Jurkat, Clone E6-1 (cell line): ENCODE measurements around the gene SLC35E1.
A peak's percentile ranks its signal among the peaks of the same experiment; 100 is the strongest.

Experiments used
- DNase-seq: peaks from one replicate; pipeline ENCODE4 v3.0.0-alpha.2; 2011; ENCODE audit warnings: low read depth, low spot score
- H3K4me3 ChIP-seq: 2 replicates; pipeline ENCODE4 v1.5.1; 2011; ENCODE audit warnings: mild to moderate bottlenecking, low read length, control low read depth, moderate library complexity

The SLC35E1 gene

GRCh38 chr19:16585094-16585801 lies 13.0 kb upstream of the SLC35E1 start:
- no peak for DNase-seq
- H3K4me3 ChIP-seq: peak overlapping the region; percentile 59

- DNase-seq: peak; percentile 89
These were observed 12.3 kb upstream of the SLC35E1 start for GRCh38 chr19:16584248-16585093.

DNA sequence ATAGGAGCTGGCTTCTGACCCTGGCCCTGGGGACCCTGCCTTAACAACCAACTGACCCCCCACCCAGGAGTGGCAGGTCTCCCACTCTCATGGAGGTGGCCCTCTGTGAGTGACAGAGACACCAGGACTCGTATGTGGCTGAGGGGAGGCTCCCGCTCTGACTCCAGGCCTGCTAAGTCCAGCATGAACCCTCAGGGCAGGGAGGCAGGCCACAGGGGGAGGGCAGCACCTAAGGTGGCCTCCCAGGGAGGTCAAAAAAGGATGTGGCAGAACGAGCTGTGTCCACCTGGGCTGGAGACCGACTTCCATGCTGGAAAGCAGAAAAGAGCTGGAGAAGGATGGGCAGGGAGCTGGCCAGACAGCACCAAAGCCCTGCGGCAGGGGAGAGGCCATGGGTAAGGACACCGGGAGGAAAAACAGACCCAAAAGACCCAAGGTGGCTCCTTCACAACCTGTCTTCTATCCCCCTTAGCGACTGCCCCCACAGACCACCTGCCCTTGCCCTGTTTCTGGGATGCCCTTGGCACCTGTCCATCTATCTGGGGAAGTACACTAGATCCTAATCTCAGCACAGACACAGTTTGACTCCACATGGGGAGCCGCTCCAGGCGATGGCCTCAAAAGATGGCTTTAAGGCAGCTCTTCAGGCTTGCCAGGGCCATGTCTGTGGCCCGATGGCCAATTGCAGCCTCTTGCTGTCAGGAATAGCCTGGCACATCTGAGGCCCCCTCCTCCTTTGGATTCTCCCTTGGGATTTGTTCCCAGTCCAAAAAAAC lies 10.5 kb upstream of the SLC35E1 start:
- H3K4me3 ChIP-seq: no peak overlapping the region
- DNase-seq: no peak

More at GRCh38 chr19:16584248-16585093, 12.3 kb upstream of the SLC35E1 start:
- H3K4me3 ChIP-seq: peak overlapping the region; percentile 59

DNA sequence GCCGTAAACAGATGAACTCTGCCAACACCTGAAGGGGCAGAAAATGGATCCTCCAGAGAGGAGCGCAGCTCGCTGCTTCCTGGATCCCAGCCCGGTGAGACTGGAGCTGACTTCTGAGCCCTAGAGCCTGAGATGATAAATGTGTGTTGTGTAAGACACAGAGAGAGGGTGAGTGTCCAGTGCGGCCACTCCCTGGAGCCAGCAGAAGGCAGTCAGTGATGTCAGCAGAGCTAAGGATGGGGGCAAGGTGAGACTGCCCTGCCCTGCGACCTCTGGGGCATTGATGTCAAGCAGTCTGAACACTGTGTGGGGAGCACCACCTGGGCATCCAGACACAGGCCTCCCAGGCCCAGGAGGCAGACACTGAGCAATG lies 9.7 kb upstream of the SLC35E1 start:
- DNase-seq: no peak
- no peak overlapping the region for H3K4me3 ChIP-seq

DNA sequence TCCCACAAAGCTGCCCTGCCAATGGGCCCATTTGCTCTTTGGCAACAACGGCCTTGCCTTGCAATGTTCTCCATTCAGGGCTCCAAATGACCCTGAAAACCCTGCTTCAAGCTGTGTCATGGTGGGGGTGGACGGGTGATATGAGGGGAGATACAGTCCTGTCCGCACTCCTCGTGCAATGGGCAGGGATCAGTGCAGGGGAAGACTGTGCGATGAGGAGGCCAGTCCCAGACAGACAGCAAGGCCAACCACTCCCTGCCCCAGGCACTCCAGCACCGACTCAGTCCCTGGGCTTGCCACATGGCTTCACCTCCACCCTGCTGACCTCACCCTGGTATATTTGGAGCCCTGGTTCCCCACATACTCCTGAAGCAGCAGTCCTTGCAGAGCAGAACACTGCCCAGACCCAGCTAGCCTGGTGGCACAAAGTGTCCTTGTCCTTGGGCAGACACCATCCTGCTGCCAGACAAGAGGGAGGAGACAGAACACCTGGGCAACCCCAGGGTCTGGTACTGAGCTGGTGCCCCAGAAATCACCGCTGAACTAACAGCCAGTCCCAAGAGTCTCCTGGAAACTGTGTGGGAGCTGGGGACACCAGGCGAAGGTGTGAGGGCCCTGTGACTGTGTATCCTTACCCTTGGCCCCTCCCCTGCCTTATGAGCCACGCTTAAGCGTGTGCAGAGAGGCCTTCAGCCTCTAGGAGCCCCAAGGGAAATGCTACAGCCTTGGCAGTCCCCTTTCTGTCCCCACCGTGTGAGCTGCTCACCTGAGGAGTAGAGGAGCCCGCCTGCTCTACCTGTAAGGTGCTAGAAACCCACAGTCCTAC lies 9.1 kb upstream of the SLC35E1 start:
- no peak overlapping the region for H3K4me3 ChIP-seq
- DNase-seq: no peak

DNA sequence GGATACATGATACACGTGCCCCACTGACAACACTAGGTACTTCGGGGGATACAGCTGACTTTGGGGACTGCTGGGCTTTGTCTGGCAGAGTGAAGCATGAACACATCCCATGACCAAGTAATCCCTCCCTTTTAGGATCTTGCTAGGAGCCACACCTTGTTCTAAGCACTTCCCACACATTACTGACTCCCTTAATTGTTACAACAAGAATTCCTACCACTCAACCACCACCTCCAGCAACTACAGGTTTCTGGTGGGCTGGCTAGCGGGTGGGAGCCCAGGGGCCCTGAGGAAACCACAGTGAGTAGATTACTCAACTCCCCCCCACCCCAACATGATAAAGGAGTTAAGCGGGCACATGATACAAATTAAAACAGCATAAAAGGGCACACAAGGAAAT lies 7.2 kb upstream of the SLC35E1 start:
- H3K4me3 ChIP-seq: no peak overlapping the region
- no peak for DNase-seq

DNA sequence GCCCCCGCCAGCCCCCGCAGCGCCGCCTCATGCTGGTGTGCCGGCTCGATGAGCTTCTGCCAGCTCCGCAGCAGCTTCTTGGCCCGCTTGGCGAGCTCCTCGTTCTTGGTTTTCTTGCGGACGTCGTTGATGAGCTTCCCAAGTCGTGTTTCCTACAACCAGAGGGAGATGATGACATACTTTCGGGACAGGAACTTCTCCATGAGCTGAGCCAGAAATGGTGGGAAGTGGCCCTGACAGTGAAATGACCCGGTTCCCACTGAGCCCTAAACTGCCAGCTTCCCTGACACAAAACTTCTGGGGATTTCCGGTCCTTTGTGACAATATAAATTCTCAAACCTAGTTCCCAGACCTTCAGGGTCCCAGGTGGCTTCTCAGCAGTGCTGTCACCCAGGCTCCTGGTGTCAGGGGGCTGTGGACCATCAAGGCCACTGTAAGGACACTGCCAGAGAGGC lies 5.3 kb upstream of the SLC35E1 start:
- DNase-seq: no peak
- no peak overlapping the region for H3K4me3 ChIP-seq

DNA sequence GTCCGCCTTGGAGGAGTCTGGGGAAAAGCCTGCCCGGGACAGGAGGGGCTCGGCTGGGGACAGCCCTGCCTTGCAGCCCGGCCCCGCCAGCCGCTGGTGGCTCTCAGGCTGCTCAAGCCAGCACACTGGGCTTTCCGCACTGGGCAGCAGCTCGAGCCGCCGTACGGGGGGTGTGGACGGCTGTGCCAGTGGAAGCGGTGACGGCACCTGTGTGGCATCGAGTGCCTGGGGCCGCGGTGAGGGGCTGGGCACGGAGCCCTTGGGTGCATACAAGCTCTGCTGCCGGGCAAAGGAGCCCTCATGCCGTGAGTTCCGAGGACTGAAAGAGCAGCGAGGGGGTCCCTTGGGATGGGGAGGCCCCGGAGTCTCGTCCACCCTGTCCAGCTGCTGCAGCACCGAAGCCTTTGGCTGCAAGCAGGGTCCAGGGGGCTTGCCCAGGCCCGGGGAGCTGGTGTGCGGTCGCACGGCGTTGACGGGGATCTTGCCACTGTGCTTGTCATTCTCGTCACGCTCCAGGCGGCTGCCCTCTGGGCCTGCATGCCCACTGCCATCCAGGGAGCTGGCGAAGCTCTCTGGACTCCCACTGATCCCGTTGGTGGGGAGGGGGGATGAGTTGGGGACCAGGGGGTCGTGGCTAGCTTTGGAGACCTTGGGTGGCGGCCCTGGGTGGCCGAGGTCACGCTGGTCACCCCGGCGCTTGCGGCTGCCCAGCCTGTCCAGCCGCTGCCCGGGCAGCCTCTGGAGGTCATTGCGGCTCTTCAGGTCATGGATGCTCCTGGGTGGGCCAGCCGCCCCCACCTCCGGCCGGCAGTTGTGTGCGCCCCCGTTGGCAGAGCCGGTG lies 4.7 kb upstream of the SLC35E1 start:
- DNase-seq: no peak
- H3K4me3 ChIP-seq: no peak overlapping the region

DNA sequence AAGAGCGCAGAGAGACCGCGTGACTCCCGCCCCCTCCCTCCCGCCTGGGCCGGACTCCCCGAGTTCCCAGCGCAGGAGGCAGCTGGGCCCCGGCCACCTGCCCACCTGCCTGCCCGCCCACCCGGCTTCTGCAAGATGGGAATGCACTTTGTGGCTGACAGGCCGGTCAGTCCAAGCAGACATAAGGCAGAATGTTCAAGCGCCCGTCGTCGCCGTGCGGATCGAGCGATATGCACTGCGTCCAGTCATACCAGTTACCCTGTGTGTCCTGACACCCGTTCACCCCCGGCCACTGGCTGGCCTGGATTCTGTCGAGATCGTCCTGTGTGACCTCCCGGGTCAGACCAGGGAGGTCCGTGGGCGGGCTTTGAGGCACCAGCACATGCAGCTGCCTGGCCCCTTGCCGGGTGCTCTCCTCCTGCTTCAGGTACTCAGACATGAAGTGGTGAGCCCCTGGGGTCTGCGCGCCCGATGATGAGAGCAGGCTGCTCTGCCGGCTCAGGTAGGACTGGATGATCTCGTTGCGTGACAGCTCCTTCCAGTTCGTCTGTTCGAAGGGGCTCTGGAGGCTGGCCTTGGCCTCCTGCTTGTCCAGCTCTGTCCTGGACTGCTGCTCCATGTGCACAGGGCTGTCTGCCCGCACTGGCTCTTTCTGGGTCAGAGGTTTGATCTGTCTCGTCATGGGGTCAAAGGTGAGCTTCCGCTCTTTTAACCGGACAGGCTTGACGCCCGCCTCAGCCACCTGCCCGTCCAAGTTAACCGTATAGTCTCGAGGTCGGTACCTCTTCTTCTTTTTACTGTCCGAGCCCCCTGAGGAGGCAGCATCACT lies 3.9 kb upstream of the SLC35E1 start:
- no peak for DNase-seq

DNA sequence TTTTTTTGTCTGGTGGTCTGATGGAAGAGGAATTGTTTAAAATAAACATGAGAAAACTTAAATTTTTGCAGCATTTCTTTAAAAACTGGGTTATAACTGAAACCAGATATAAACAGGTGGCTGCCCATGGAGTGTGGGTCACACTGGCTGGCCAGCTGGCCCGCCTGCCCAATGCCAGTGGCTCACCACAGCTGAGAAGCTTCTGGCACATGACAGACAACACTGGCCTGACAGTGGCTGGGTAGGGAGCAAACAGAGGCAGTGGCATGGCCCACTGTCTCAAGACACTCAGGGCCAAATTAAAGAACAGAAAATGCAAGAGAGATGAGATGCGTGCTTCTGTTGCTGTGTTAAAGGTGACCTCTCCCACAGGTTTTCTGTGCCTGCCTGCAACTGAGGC lies 3.1 kb upstream of the SLC35E1 start:
- no peak overlapping the region for H3K4me3 ChIP-seq
- no peak for DNase-seq

More for the DNA sequence above, 3.9 kb upstream of the SLC35E1 start:
- no peak overlapping the region for H3K4me3 ChIP-seq

DNA sequence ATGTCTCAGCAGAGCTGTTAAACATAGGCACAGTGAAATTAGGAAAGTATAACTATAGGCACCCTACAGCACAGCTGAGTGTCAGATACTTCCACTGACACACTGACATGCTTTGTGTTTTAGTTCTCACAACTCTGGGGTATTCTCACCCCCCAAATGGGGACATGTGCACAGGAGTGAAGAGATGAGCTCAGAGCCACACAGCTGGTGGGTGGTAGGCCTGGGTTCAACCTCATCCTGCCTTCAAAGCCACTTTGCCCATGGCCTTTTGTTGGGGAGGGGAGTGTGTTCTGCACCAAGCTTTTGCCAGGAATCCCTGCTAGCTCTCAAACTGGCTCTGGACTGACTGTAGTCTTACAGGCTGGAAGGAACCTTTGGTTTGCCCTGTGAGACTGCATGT lies 1.7 kb upstream of the SLC35E1 start:
- peak; percentile 70 for DNase-seq
- H3K4me3 ChIP-seq: peak overlapping the region; percentile 95

DNA sequence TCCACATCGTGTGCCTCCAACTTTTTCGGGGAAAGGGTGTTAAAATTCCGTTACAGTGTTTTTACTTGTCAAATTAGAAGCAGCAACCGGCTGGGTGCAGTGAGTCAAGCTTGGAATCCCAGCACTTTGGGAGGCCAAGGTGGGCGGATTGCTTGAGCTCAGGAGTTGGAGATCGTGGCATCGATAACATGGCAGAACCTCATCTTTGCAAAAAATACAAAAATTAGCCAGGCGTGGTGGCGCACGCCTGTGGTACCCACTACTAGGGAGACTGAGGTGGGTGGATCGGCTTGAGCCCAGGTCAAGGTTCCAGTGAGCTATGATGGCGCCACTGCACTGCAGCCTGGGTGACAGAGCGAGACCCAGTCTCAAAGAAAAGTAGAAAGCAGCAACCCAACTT lies 1.1 kb upstream of the SLC35E1 start:
- H3K4me3 ChIP-seq: peak overlapping the region; percentile 95
- no peak for DNase-seq

DNA sequence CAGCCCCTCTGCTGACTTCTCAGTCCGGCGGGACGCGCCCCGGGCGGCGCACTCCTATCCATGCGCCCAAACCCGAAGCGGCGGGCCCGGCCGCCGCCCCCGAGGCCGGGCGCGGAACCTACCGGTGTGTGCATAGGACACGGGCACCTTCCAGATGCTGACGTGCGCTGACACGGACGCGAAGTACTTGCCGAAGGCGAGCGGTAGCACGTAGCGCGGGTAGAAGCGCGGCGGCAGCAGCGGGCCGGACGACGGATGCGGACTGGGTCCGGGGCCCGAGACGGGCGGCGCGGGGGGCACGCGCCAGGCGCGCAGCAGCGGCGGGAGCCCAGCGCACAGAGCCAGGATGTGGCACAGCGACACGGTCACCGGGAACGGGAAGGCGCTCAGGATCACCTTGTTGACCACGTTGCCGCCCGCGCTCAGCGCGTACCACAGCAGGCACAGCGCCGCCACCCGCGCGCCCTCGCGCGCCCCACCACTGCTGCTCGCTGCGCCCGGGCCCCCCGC lies 338 bp downstream of the SLC35E1 start:
- peak overlapping the region; percentile 73 for H3K4me3 ChIP-seq
- DNase-seq: no peak

DNA sequence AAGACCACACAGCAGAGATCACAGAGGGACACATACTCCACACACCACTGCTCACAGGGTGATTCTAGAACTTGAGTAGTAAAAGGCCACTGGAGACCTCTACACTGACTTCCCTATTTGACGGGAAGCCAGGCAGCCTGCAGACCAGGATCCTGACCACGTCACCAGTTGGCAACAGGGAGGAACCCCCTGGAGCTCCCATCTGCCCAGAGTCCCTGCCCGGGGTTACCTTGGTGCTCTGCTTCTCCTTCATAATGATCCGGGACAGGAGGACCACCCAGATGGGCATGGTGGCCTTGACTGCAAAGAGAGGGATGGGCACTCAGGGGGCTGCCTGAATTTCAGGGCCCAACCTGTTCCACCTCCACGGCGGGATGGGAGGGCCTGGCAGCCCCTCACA lies 932 bp downstream of the SLC35E1 start:
- DNase-seq: no peak
- H3K4me3 ChIP-seq: peak overlapping the region; percentile 73

DNA sequence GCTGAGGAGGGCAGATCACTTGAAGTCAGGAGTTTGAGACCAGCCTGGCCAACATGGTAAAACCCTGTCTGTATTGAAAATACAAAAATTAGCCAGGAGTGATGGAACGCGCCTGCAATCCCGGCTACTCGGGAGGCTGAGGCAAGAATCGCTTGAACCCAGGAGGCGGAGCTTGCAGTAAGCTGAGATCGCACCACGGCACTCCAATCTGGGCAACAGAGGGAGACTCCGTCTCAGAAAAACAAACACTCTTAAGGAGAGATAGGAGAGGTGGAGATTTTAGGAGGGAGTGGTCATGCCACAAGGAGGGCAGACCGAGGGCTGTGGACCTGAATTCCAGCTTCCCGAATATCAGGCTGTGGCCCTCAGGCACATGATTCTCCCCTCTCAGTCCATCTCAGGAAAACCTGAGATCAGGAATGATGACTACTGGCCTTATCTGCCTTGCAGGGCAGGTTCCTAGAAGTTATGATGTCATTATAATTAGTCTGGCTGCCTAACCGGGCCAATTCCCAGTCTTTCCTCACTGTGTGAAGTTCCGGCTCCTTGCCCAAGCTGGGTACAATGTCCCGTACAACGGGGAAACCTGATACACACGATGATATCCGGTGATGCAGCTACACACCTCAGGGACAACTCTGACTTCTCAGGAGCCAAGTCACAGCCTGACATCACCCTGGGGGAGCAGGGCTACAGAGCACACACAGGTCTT lies 2.5 kb downstream of the SLC35E1 start:
- DNase-seq: no peak
- no peak overlapping the region for H3K4me3 ChIP-seq

GRCh38 chr19:16566702-16567101 lies 5.5 kb downstream of the SLC35E1 start:
- no peak for DNase-seq
- H3K4me3 ChIP-seq: peak overlapping the region; percentile 29
